ENCODE data around the gene BBX.

Gene BBX

DNA sequence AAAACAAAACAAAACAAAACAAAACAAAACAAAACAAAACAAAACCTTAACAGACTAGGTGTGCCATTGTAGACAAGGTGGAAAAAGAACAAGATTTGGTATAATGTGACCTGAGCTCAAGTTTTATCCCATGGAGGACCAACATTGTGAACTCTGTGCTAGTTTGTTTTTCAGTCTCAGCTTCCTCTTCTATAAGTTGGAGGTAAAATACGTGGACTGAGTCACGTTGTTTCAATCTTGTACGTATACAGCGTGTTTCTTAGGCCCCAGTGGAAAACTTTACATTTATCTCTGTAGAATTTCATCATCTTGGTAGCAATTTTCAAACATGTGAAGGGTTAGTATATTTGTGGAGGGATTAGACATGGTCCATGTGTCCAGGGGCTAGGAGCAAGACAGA is 306.4 kb downstream of the BBX start:
- TF ChIP-seq ZFP30 (CRISPR knock-in tag; IDR thresholded peaks at IDR 0.05), result no peak
- no peak for TF ChIP-seq ZNF565 (CRISPR knock-in tag; conservative IDR thresholded peaks at IDR 0.05; ENCODE audit: low read depth)
- no peak for TF ChIP-seq TCF4 (CRISPR knock-in tag; IDR thresholded peaks at IDR 0.05; ENCODE audit: borderline replicate concordance)
- TF ChIP-seq, protein P1, sequence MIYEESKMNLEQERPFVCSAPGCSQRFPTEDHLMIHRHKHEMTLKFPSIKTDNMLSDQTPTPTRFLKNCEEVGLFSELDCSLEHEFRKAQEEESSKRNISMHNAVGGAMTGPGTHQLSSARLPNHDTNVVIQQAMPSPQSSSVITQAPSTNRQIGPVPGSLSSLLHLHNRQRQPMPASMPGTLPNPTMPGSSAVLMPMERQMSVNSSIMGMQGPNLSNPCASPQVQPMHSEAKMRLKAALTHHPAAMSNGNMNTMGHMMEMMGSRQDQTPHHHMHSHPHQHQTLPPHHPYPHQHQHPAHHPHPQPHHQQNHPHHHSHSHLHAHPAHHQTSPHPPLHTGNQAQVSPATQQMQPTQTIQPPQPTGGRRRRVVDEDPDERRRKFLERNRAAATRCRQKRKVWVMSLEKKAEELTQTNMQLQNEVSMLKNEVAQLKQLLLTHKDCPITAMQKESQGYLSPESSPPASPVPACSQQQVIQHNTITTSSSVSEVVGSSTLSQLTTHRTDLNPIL (CRISPR knock-in tag; IDR thresholded peaks at IDR 0.05; ENCODE audit: low read depth), result no peak
- no peak for TF ChIP-seq ESRRG (CRISPR knock-in tag; IDR thresholded peaks at IDR 0.05)
- no peak for TF ChIP-seq ZNF70 (CRISPR knock-in tag; IDR thresholded peaks at IDR 0.05)
- no peak for TF ChIP-seq PPARA (CRISPR knock-in tag; IDR thresholded peaks at IDR 0.05; ENCODE audit: borderline replicate concordance)
- no peak for TF ChIP-seq ZNF8 (CRISPR knock-in tag; IDR thresholded peaks at IDR 0.05)
- no peak for TF ChIP-seq BACH2 (CRISPR knock-in tag; IDR thresholded peaks at IDR 0.05; ENCODE audit: borderline replicate concordance)
- TF ChIP-seq, protein P2, sequence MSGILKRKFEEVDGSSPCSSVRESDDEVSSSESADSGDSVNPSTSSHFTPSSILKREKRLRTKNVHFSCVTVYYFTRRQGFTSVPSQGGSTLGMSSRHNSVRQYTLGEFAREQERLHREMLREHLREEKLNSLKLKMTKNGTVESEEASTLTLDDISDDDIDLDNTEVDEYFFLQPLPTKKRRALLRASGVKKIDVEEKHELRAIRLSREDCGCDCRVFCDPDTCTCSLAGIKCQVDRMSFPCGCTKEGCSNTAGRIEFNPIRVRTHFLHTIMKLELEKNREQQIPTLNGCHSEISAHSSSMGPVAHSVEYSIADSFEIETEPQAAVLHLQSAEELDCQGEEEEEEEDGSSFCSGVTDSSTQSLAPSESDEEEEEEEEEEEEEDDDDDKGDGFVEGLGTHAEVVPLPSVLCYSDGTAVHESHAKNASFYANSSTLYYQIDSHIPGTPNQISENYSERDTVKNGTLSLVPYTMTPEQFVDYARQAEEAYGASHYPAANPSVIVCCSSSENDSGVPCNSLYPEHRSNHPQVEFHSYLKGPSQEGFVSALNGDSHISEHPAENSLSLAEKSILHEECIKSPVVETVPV (CRISPR knock-in tag; IDR thresholded peaks at IDR 0.05), result no peak
- no peak for TF ChIP-seq ARNTL (CRISPR knock-in tag; IDR thresholded peaks at IDR 0.05; ENCODE audit: borderline replicate concordance, low read depth)
- TF ChIP-seq TOX (CRISPR knock-in tag; IDR thresholded peaks at IDR 0.05; ENCODE audit: borderline replicate concordance), result no peak
- TF ChIP-seq CSDC2 (CRISPR knock-in tag; IDR thresholded peaks at IDR 0.05), result no peak
- TF ChIP-seq SNAI2 (CRISPR knock-in tag; IDR thresholded peaks at IDR 0.05), result no peak
- TF ChIP-seq, protein P3, sequence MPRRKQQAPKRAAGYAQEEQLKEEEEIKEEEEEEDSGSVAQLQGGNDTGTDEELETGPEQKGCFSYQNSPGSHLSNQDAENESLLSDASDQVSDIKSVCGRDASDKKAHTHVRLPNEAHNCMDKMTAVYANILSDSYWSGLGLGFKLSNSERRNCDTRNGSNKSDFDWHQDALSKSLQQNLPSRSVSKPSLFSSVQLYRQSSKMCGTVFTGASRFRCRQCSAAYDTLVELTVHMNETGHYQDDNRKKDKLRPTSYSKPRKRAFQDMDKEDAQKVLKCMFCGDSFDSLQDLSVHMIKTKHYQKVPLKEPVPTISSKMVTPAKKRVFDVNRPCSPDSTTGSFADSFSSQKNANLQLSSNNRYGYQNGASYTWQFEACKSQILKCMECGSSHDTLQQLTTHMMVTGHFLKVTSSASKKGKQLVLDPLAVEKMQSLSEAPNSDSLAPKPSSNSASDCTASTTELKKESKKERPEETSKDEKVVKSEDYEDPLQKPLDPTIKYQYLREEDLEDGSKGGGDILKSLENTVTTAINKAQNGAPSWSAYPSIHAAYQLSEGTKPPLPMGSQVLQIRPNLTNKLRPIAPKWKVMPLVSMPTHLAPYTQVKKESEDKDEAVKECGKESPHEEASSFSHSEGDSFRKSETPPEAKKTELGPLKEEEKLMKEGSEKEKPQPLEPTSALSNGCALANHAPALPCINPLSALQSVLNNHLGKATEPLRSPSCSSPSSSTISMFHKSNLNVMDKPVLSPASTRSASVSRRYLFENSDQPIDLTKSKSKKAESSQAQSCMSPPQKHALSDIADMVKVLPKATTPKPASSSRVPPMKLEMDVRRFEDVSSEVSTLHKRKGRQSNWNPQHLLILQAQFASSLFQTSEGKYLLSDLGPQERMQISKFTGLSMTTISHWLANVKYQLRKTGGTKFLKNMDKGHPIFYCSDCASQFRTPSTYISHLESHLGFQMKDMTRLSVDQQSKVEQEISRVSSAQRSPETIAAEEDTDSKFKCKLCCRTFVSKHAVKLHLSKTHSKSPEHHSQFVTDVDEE (CRISPR knock-in tag; IDR thresholded peaks at IDR 0.05), result no peak
- TF ChIP-seq, protein P4, sequence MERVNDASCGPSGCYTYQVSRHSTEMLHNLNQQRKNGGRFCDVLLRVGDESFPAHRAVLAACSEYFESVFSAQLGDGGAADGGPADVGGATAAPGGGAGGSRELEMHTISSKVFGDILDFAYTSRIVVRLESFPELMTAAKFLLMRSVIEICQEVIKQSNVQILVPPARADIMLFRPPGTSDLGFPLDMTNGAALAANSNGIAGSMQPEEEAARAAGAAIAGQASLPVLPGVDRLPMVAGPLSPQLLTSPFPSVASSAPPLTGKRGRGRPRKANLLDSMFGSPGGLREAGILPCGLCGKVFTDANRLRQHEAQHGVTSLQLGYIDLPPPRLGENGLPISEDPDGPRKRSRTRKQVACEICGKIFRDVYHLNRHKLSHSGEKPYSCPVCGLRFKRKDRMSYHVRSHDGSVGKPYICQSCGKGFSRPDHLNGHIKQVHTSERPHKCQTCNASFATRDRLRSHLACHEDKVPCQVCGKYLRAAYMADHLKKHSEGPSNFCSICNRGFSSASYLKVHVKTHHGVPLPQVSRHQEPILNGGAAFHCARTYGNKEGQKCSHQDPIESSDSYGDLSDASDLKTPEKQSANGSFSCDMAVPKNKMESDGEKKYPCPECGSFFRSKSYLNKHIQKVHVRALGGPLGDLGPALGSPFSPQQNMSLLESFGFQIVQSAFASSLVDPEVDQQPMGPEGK (CRISPR knock-in tag; IDR thresholded peaks at IDR 0.05; ENCODE audit: borderline replicate concordance), result no peak
- no peak for TF ChIP-seq GLIS3 (CRISPR knock-in tag; IDR thresholded peaks at IDR 0.05)
- no peak for TF ChIP-seq ZFP3 (CRISPR knock-in tag; IDR thresholded peaks at IDR 0.05)

DNA sequence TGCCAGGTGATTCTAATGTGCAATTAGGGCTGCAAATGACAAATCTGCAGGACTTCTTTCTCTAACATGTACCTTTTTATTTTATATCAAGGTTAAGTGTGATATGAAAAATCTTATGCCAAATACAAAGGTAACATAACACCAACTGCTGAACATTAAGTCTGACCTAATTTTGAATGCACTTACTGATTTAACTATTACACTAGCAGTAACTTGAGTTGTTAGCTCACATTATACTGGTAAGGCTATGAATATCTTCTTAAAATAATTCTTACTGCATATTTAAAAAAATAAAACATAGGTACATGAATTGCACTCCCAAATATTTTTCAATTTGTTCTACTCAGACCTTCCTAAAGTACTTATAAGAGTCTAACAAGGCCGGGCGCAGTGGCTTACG is 308.8 kb downstream of the BBX start:
- no peak for ATAC-seq

More for the DNA sequence above, 306.4 kb downstream of the BBX start:
- ATAC-seq, result no peak

DNA sequence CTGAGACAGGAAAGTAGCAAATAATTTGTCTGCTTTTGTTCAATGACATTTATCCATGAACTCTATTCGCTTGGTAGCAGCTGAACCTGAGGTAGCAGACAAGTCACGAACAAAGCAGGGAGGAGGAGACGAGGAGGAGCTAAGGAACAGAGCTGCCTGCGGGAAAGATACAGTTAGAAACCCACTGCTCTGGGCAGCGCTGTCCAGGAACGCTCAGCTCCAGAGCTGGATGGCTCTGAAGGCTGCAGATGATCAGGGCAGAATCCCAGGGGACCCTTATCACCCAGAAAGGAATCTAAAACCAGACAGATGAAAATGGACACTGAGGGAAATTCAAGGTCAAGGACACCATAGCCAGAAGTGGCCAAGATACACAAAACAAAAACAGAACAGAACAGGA is 310.3 kb downstream of the BBX start:
- ATAC-seq, result 0 out of 3 replicates have a peak, but pooled peaks have one; percentile 22
- no peak for TF ChIP-seq BACH2 (CRISPR knock-in tag; IDR thresholded peaks at IDR 0.05; ENCODE audit: borderline replicate concordance)
- TF ChIP-seq ZFP30 (CRISPR knock-in tag; IDR thresholded peaks at IDR 0.05), result no peak
- no peak for TF ChIP-seq OSR1 (CRISPR knock-in tag; IDR thresholded peaks at IDR 0.05)
- TF ChIP-seq ZC3H10 (CRISPR knock-in tag; IDR thresholded peaks at IDR 0.05), result no peak

More for the DNA sequence above, 308.8 kb downstream of the BBX start:
- TF ChIP-seq, protein P2 (CRISPR knock-in tag; IDR thresholded peaks at IDR 0.05), result no peak
- TF ChIP-seq TCF4 (CRISPR knock-in tag; IDR thresholded peaks at IDR 0.05; ENCODE audit: borderline replicate concordance), result no peak

All from SK-N-SH treated with all-trans-retinoic acid at 6 μM for 48 hours (cell line).